GM21515 (cell line): Measurements from ENCODE around the gene NRG2.

Source experiments
- ATAC-seq: cut with Tn5 transposase; IDR thresholded peaks from one replicate; pipeline ENCODE4 v1.9.1; 2021; ENCODE audit not compliant: unreplicated experiment

The NRG2 gene

GRCh38 chr5:139951983-139952382 is 91.1 kb downstream of the NRG2 start:
- no peak for ATAC-seq

- ATAC-seq, result no peak
Observed at GRCh38 chr5:139951296-139951924, 91.7 kb downstream of the NRG2 start.

- no peak for ATAC-seq
Observed at GRCh38 chr5:139950436-139950835, 92.7 kb downstream of the NRG2 start.

- no peak for ATAC-seq
Observed at GRCh38 chr5:139949710-139950109, 93.4 kb downstream of the NRG2 start.

GRCh38 chr5:139947727-139948126 is 95.4 kb downstream of the NRG2 start:
- ATAC-seq, result no peak

GRCh38 chr5:139946440-139946839 is 96.7 kb downstream of the NRG2 start:
- ATAC-seq, result no peak

- no peak for ATAC-seq
Observed at GRCh38 chr5:139946006-139946405, 97.1 kb downstream of the NRG2 start.

- ATAC-seq, result no peak
Observed at GRCh38 chr5:139942243-139942642, 100.9 kb downstream of the NRG2 start.

GRCh38 chr5:139930406-139930805 is 112.7 kb downstream of the NRG2 start:
- no peak for ATAC-seq

GRCh38 chr5:139926797-139927503 is 116.1 kb downstream of the NRG2 start:
- ATAC-seq, result no peak

GRCh38 chr5:139925650-139926640 is 117.2 kb downstream of the NRG2 start:
- no peak for ATAC-seq

- no peak for ATAC-seq
Observed at GRCh38 chr5:139925216-139925562, 117.9 kb downstream of the NRG2 start.

- no peak for ATAC-seq
Observed at GRCh38 chr5:139924294-139925215, 118.5 kb downstream of the NRG2 start.

- ATAC-seq, result no peak
Observed at GRCh38 chr5:139919308-139919707, 123.8 kb downstream of the NRG2 start.

- no peak for ATAC-seq
Observed at GRCh38 chr5:139915834-139916233, 127.3 kb downstream of the NRG2 start.

GRCh38 chr5:139915266-139915665 is 127.8 kb downstream of the NRG2 start:
- ATAC-seq, result no peak

GRCh38 chr5:139914218-139914807 is 128.8 kb downstream of the NRG2 start:
- no peak for ATAC-seq

GRCh38 chr5:139912804-139913203 is 130.3 kb downstream of the NRG2 start:
- ATAC-seq, result no peak

GRCh38 chr5:139912158-139912557 is 130.9 kb downstream of the NRG2 start:
- ATAC-seq, result no peak

- ATAC-seq, result no peak
Observed at GRCh38 chr5:139911425-139912120, 131.5 kb downstream of the NRG2 start.
